Measurements from ENCODE around the gene FLT3.

- TF ChIP-seq POLR2A (IDR thresholded peaks at IDR 0.05) (no peak), CTCF (IDR thresholded peaks at IDR 0.05) (no peak)
Measured at GRCh38 chr13:27969082-27969865, 131.1 kb downstream of the FLT3 start, which contains the start of gene CDX2.

All from adrenal gland (tissue), 5 donors.